Inferior parietal cortex (tissue), 1 donor: ENCODE data around the gene GYG1.

Experiments
- DNase-seq: peaks from one replicate; pipeline ENCODE4 v3.0.0-alpha.2; 2016; ENCODE audit errors: extremely low spot score

GYG1 gene

DNA sequence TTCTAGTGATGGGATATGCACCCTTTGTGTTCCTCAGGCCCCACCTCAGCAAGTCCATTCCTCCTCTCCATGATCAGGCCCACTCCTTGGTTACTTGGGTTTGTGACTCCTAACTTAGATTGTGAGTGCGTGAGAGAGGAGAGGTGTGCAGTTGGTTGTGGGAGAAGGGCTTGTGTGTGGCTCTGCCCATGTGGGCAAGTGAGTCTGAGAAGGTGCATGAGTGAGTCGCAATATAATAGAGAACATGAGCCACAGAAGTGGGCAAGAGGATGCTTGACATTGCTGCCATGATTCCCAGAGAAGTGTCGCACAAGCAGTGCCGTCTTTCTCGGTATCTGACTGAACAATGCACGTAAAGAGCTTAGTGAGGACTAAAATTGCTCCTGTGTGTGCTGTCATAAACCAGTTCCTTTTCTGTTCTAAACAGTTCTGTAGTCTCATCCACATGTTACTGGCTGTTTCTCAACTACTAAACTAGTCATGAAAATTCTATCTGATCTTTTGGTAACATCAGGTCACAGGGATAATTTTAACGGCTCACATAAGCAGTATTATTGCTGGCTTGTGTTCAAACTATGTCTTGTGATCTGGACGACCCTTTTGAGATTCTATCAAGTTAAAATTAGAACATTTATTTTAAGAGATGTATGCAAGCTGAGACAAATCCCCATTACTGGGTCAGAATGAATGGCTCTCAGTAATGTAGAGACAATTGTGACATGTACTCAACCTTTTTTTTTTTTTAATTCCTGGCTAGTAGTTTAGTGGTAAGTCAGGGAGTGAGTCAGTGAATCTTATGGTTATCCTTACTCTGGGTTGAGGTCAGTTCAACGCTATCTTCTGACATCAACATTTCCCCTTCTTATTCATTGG, 25.6 kb downstream of the GYG1 start:
- DNase-seq: no peak

- DNase-seq: no peak
Measured at GRCh38 chr3:149018247-149018646, 26.9 kb downstream of the GYG1 start.

DNA sequence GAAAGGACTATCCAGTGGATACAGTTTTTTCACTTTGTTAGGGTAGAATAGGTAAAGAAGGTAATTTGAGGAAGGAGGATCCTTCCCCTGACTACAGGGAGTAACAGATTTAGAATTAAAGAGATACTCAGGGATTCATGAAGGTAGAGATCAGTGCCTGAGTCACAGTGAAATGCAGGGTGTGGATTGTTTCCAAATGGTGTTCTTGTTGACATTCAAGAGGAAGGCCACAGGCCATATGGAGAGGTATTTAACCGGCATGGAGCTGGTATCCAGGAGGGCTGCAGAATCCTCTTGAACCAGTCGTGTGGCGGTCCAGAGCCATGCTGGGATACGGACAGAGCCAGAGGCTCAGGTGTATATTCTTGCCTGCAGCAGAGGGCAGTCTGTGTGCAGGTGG, 28.2 kb downstream of the GYG1 start:
- DNase-seq: no peak

DNA sequence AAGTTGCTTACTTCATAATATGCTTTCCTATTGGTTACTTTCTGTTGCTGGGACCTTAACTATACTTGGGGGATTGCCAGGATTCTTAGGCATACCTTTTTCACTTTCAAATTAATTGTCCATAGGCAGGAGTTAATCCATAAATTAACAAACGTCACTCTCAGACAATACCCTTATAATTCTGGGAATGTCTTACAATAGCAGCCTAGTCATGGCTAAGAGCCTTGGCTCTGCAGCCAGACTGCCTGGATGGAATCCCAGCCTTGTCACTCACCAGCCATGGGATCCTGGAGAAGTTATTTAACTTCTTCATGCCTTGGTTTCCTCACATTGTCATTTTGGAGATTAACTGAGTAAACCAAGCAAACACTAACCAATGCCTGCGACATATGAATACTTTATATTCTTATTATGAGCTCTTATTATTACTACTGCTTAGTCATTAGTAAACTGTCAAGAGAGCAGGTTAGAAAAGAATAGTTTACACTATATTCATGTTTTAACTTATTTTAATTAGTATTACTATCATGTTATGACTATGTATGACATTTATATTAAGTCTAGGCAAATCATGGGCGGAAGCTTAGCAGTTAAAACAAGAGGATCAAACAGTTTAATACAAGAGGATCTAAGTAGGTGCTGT, 29.0 kb downstream of the GYG1 start:
- no peak for DNase-seq

DNA sequence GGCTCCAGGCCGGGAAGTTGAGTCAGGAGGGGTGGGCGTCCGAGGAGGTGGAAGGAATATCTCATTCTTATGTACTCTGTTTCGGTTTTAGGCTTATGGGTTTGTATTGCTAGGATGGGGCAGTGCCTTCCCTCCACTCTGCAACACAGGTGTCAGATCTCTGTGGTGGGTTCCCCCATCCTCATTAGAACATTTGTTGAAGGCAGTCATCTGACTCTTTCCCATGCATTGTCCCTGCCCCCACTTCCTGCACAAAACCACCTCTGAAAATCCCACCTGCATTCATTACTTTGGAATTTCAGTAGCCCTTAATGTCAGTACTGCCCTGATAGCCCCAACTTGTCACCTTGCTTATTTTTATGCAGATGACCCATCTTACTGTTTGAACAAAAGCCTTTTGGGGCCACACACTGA, 29.5 kb downstream of the GYG1 start:
- DNase-seq: no peak

DNA sequence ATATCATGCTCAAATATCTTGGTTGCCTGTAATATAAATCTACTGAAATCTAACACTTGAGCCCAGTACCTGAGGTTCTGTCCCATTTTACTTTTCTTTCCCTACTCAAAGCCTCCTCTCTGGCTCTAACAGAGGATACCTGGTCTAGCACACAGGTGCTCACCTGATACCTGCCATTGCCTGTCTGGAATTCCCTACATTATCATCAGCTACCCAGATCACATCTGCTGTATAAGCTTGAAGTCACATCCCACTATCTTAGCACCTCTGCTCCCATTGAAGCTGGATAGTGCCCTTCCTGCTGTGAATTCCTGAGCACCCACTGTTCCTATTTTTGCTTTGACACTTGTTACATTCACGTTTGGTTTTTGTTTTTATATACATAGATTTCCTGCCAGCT, 30.5 kb downstream of the GYG1 start:
- no peak for DNase-seq

GRCh38 chr3:149023951-149024350, 32.6 kb downstream of the GYG1 start:
- DNase-seq: no peak

DNA sequence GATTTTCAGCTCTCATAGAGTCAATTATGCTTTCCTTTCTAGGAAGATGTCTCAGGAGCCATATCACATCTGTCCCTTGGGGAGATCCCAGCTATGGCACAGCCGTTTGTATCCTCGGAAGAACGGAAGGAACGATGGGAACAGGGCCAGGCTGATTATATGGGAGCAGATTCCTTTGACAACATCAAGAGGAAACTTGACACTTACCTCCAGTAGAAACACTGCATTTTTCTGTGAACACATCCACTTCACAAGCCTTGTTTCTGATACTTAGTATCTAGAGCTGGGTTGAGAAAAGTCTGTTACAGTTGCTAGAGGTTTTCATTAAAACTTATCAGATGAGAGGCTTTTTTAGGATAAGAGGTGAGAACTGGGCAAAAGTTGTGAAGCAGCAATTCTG, 35.4 kb downstream of the GYG1 start:
- no peak for DNase-seq

GRCh38 chr3:149031096-149031495, 39.8 kb downstream of the GYG1 start:
- no peak for DNase-seq

GRCh38 chr3:149037684-149038083, 46.3 kb downstream of the GYG1 start:
- no peak for DNase-seq

GRCh38 chr3:149038322-149038721, 47.0 kb downstream of the GYG1 start:
- no peak for DNase-seq

GRCh38 chr3:149042789-149043386, 51.5 kb downstream of the GYG1 start:
- no peak for DNase-seq

GRCh38 chr3:149044339-149045083, 53.2 kb downstream of the GYG1 start:
- DNase-seq: no peak

DNA sequence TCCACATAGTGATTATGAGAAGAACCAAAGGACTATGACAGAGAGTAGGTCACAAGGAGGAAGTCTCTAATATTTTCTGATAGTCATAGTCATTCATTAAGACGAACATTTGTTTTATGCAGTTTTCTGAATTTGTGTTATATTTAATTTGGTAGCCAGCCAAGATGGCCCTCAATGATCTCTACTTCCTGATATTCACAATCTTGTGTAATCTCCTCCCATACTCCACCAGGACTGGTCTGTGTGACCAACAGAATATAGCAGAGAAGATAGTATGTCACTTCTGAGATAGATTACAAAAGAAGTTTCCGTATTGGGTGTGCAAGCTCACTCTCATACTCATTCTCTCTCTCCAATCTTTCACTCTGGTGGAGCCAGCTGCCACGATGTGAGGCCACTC, 64.2 kb downstream of the GYG1 start:
- no peak for DNase-seq

- no peak for DNase-seq
Measured at GRCh38 chr3:149058198-149058597, 66.9 kb downstream of the GYG1 start.

DNA sequence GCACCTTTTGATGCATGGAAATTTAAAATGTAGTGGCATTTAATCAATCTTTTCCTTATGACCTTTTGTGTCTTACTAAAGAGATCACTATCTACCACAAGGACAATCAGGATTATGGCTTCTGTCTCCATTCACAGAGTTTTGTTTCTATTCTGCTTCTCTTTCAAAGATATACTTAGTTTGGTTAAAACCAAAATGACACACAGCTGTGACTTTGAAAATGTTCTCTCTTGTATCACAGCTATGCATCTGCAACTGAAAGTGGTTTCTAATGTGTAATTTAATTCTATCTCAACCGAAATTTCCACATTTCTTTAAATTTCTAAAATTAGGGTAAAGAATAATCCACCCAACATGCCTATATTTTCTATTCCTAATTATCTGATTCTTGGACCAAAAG, 67.3 kb downstream of the GYG1 start:
- no peak for DNase-seq

DNA sequence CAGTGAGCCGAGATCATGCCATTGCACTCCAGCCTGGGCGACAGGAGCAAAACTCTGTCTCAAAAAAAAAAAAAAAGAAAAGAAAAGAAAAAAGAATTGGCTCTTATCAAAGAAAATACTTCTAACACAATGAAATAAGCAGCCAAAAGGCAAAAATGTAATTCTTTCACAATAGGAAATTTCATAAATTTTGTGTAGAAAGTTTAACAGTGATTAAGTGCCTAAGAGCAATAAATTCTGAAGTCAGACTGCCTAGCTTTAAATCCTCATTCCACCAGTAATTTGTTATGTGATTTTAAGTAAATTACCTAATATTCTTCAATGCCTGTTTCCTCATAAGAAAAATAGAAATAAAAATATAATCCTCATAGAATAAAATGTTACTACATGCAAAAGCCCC, 70.4 kb downstream of the GYG1 start:
- DNase-seq: no peak

DNA sequence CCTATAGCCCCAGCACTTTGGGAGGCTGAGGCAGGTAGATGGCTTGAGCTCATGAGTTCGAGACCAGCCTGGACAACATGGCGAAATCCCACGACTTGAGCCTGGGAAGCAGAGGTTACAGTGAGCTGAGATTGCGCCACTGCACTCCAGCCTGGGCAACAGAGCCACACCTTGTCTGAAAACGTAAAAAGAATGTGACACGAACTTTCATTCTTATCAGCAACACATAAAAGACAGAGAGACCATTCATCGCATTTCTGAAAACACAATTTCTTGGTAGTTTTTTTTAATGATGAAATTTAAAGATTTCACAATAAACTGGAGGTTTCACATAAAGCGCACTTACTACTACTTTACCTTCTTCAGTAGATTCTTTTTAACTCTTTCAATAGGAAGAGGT, 76.5 kb downstream of the GYG1 start:
- no peak for DNase-seq
